ENCODE measurements around the gene SCN2A.

DNA sequence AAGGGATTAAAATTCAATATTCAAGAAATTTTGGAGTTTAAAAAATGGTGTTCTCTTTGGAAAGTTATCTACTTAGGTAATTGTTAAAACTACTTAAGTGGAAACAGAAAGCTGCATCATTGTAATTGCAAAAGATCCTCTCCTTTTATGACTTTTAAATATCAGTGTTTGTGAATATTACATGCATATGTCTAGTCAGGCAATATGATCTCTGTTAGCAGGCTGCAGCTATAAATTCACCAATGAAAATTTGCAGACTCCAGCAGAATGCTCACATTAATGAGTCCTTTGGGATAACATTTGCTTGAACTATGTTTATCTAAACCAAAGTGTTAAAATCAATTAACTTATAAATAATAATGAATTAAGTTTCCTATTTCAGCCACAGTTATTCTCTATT lies 171.1 kb downstream of the SCN2A start:
- TF ChIP-seq, protein P1, sequence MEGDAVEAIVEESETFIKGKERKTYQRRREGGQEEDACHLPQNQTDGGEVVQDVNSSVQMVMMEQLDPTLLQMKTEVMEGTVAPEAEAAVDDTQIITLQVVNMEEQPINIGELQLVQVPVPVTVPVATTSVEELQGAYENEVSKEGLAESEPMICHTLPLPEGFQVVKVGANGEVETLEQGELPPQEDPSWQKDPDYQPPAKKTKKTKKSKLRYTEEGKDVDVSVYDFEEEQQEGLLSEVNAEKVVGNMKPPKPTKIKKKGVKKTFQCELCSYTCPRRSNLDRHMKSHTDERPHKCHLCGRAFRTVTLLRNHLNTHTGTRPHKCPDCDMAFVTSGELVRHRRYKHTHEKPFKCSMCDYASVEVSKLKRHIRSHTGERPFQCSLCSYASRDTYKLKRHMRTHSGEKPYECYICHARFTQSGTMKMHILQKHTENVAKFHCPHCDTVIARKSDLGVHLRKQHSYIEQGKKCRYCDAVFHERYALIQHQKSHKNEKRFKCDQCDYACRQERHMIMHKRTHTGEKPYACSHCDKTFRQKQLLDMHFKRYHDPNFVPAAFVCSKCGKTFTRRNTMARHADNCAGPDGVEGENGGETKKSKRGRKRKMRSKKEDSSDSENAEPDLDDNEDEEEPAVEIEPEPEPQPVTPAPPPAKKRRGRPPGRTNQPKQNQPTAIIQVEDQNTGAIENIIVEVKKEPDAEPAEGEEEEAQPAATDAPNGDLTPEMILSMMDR (IDR thresholded peaks at IDR 0.05; ENCODE audit: insufficient read depth, low read length, poor library complexity, severe bottlenecking), result no peak
- TF ChIP-seq EZH2phosphoT487 (conservative IDR thresholded peaks at IDR 0.05; ENCODE audit: low read length), result no peak

All from SU-DHL-6 (cell line).